Panc1 (cell line): ENCODE measurements around the gene TSPYL2. TPM values are rescaled to one million over a fixed set of nuclear protein-coding genes. Genes with fewer than 3 reads are reported as not detected.

Source experiments
- ATAC-seq: fragments of 200-7000 bp; cut with Tn5 transposase; 2 replicates; pipeline ENCODE4 v1.9.1; 2020; ENCODE audit warnings: mild to moderate bottlenecking, moderate library complexity
- BruUV-seq: library from RNA; stranded (reverse); fragments of 400-500 nt; replicated peaks from 2 replicates; lab custom pipeline; 2021; lab: Mats Ljungman, UMichigan
- CTCF ChIA-PET: fragments of 300-600 bp; sonication (Branson Sonifier 250); formaldehyde crosslinking; loops from one replicate; lab custom pipeline; 2022; ENCODE audit warnings: antibody characterized with exemption; lab: Charles Lee
- POLR2A ChIA-PET: fragments of 300-600 bp; sonication (Branson Sonifier 250); formaldehyde crosslinking; loops from one replicate; lab custom pipeline; 2022; ENCODE audit warnings: antibody characterized with exemption; lab: Charles Lee
- DNase-seq: peaks from one replicate; pipeline ENCODE4 v3.0.0-alpha.2; 2010; ENCODE audit warnings: low read depth, low spot score
- H3K27ac ChIP-seq: 2 replicates; pipeline ENCODE4 v1.5.1; 2011; ENCODE audit warnings: mild to moderate bottlenecking, low read length, inconsistent platforms
- H3K27me3 ChIP-seq: fragments of 200-500 bp; sonication (Bioruptor generic); 2 replicates; pipeline ENCODE4 v1.6.0; 2014; ENCODE audit warnings: low read length, inconsistent platforms; ENCODE audit not compliant: control insufficient read depth, insufficient read depth
- H3K36me3 ChIP-seq: fragments of 200-500 bp; sonication (Bioruptor generic); 2 replicates; pipeline ENCODE4 v1.5.1; 2014; ENCODE audit warnings: inconsistent platforms, mild to moderate bottlenecking, low read length, moderate library complexity; ENCODE audit not compliant: control insufficient read depth, insufficient read depth
- H3K4me1 ChIP-seq: 2 replicates; pipeline ENCODE4 v1.5.1; 2011; ENCODE audit warnings: inconsistent platforms, mild to moderate bottlenecking, low read length, moderate library complexity; ENCODE audit not compliant: control insufficient read depth, insufficient read depth
- H3K4me3 ChIP-seq, 2 experiments: 2 replicates each; pipeline ENCODE4 v1.5.1; 2011 to 2012; ENCODE audit warnings: low read depth in 2 of 2, low read length in 2 of 2, mild to moderate bottlenecking in 2 of 2, inconsistent platforms in 1 of 2, moderate library complexity in 1 of 2
- H3K9me3 ChIP-seq: fragments of 200-500 bp; sonication (Bioruptor generic); 2 replicates; pipeline ENCODE4 v1.5.1; 2014; ENCODE audit warnings: low read depth, mild to moderate bottlenecking, inconsistent platforms, low read length, moderate library complexity; ENCODE audit not compliant: control insufficient read depth, insufficient read depth
- CTCF ChIP-seq: fragments of 450-650 bp; IDR thresholded peaks from 2 replicates; pipeline ENCODE4 v1.5.1; 2017; ENCODE audit warnings: mild to moderate bottlenecking
- POLR2AphosphoS5 ChIP-seq: IDR thresholded peaks from 2 replicates; pipeline ENCODE4 v1.6.1; 2012; ENCODE audit warnings: mild to moderate bottlenecking, low read depth, low read length, moderate library complexity
- REST ChIP-seq, 2 experiments: IDR thresholded peaks; 2 replicates each; pipeline ENCODE4 v1.6.1; 2011 to 2012; ENCODE audit warnings: low read depth in 2 of 2, control low read depth in 1 of 2, low read length in 1 of 2, mild to moderate bottlenecking in 1 of 2, moderate library complexity in 1 of 2; ENCODE audit not compliant: insufficient read depth in 1 of 2
- SIN3A ChIP-seq: IDR thresholded peaks from 2 replicates; pipeline ENCODE4 v1.6.1; 2012; ENCODE audit warnings: low read depth, mild to moderate bottlenecking, low read length, moderate library complexity, borderline replicate concordance; ENCODE audit not compliant: insufficient read depth
- TCF7L2 ChIP-seq: IDR thresholded peaks from 2 replicates; pipeline ENCODE4 v1.6.1; 2011; ENCODE audit warnings: mild to moderate bottlenecking, low read depth, low read length, inconsistent platforms
- in situ Hi-C: cut with HindIII; loops from 2 replicates; pipeline ENCODE4 v1.10.0; 2016; ENCODE audit warnings: low sequenced_read_pairs, low pct_unique_long_range_greater_than_20kb
- intact Hi-C: fragments of 100-400 bp; cut with micrococcal nuclease; formaldehyde crosslinking; loops from one replicate; pipeline ENCODE4 v1.10.0; 2022; ENCODE audit not compliant: unreplicated experiment
- total RNA-seq: library from RNA; stranded (reverse); gene quantifications from one replicate; pipeline ENCODE4 v1.2.1, GENCODE V29; 2021; ENCODE audit not compliant: unreplicated experiment

The TSPYL2 gene
- total RNA-seq, 1 experiment from 2014 or later: 25.0 TPM

GRCh38 chrX:53077207-53078197 is 4.7 kb upstream of the TSPYL2 start:
- Histone ChIP-seq H3K27me3 (no peaks in the 10 kb centered on the region), H3K4me1 (peaks cover 4% of the 10 kb centered on the region), H3K36me3 (no peaks in the 10 kb centered on the region), H3K9me3 (no peaks in the 10 kb centered on the region), H3K27ac (no peak overlapping the region), H3K4me3 (no peak overlapping the region)
- TF ChIP-seq CTCF (no peak; the same call in 1 of the 2 replicates), TCF7L2 (no peak), POLR2AphosphoS5 (no peak), REST (IDR thresholded peaks at IDR 0.05; ENCODE audit: insufficient read depth in 1 of 2, low read depth in 2 of 2, low read length in 1 of 2) (no peak), SIN3A (no peak)
- no peak for DNase-seq
- ChIA-PET POLR2A (no interaction called here), CTCF (no interaction called here)
- intact Hi-C loops: no loop called here
- ATAC-seq: no peak
- in situ Hi-C loops: no loop called here
- no TSS peak for BruUV-seq

- ChIA-PET POLR2A (interaction anchor here (0.6 kb wide), 1 partner anchor 264 kb away, joined by 4 read pairs; no protein-coding TSS in a partner anchor), CTCF (no interaction called here)
- TF ChIP-seq SIN3A (no peak), POLR2AphosphoS5 (no peak), TCF7L2 (no peak), CTCF (no peak), REST (IDR thresholded peaks at IDR 0.05; ENCODE audit: insufficient read depth in 1 of 2, low read depth in 2 of 2, low read length in 1 of 2) (no peak)
- H3K9me3 ChIP-seq: no peaks in the 10 kb centered on the region
- in situ Hi-C loops: no loop called here
- no peaks in the 10 kb centered on the region for H3K36me3 ChIP-seq
- no peaks in the 10 kb centered on the region; the same call in none of the 2 replicates for H3K4me1 ChIP-seq
- H3K27ac ChIP-seq: no peak overlapping the region
- intact Hi-C loops: no loop called here
- BruUV-seq: no TSS peak
- H3K27me3 ChIP-seq: no peaks in the 10 kb centered on the region
- DNase-seq: no peak
- ATAC-seq: no peak
- H3K4me3 ChIP-seq: no peak overlapping the region
These were observed 3.2 kb upstream of the TSPYL2 start for GRCh38 chrX:53078943-53079342.
